ENCODE measurements around the gene ZNF865.

Gene ZNF865

GRCh38 chr19:55626350-55626749 lies 20.9 kb downstream of the ZNF865 start:
- DNase-seq, result no peak

DNA sequence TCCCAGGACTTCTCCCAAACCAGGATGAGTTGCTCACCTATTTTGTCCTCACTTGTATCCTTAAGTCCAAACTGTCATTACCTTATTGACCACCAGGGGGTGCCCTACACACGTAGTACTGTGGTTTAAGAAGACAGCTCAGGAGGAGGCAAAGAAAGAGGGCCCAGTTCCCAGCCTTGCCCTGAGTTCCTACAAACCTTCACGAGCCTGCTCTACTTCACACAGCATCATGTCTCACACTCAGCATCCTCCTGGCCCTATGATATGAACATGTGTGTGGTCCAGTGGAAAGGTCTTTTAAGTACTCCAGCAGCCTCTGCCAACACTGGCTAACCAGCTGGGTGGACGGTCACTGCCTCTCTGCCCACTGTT lies 27.0 kb downstream of the ZNF865 start:
- DNase-seq, result peak; percentile 83

- peak; percentile 8 for DNase-seq
Observed at GRCh38 chr19:55633861-55634260, 28.4 kb downstream of the ZNF865 start.

DNA sequence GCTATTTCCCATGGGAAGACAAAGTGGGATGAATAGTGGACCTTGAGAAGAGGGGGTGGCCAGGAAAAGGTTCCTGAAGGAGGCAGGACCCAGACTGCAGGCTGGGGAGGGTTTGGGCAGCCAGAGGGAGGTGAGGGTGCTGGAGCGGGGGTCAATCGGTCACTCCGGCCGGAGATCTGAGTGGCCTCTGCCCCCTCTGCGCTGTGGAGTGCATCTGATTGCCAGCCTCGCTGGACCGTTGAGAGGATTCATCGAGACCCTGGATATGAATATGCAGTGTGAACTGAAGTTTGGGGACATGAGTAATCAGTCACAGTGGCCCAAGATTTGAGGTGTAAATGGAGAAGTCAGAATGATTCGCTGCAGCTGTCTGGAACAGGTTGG lies 29.9 kb downstream of the ZNF865 start:
- no peak for DNase-seq

DNA sequence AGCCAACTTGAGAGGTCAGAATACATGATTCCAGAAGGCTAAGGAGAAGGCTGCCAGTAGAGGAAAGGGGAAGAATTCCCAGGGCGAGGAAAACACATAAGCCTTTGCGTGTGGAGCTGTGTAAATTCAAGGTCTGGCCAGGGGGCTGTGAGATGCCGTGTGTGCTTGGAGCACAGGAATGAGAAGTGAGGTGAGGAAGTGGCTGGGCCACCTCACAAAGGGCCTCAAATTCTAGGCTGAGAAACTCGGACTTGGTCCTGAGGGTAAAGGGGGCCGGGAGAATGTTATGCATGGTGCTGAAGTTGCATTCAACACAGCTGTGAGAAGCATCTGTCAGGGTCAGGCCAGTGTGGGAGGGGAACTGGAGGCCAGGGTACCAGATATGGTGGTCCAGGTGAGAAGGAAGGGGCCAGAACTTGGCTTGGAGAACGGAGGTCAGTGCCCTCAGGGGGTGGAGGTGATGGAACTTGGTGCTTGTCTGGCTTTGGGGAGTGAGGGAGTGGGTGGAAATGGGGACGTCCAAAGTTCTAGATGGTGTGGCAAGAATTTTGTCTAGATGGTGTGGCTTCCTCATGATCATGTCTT lies 30.5 kb downstream of the ZNF865 start:
- DNase-seq, result no peak

- no peak for DNase-seq
Observed at GRCh38 chr19:55636723-55637122, 31.3 kb downstream of the ZNF865 start.

DNA sequence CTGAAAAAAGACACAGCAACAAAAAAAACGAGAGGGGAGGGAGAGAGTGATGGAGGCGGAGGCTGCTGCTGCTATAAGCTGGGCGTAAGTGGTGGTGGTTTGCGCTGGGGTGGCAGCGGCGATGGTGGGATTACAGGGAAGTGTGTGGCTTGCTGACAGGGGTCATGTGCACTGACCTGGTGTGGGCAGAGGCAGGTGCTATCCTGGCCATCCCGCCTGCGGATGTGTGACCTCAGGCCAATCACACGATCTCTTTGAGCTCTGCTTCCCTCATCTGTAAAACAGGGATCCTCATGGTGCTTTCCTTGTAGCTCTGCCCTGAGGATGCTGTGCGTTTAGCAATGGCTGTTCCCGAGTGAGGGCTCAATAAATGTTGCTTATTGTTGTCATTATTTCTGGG lies 32.1 kb downstream of the ZNF865 start:
- no peak for DNase-seq

- DNase-seq, result peak; percentile 56
Observed at GRCh38 chr19:55638864-55639359, 33.5 kb downstream of the ZNF865 start.

DNA sequence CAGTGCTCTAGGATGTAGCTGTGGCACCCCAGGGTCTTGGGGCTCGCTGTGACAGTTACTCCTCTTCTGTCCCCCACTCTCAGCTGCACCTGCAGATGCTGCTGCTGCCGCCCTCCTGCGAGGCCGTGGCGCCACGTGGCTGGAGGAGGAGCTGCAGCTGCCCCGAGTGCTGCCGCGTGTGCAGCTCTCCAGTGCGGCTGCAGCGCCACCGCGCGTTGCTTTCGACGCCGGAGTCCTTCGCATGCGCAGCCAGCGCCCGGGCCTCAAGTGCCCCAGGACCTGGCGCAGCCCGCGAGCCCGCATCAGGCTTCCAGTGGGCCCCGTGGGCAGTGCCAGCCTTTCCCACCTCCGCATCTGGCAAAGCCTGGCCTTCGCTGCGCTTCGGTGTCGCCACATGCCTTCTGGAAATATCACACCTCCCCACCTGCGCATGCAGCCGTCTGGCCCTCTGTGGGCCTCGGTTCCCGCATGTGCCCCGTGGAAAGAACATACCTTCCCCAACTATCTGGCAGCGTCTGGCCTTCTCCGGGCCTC lies 34.7 kb downstream of the ZNF865 start:
- DNase-seq, result no peak

DNA sequence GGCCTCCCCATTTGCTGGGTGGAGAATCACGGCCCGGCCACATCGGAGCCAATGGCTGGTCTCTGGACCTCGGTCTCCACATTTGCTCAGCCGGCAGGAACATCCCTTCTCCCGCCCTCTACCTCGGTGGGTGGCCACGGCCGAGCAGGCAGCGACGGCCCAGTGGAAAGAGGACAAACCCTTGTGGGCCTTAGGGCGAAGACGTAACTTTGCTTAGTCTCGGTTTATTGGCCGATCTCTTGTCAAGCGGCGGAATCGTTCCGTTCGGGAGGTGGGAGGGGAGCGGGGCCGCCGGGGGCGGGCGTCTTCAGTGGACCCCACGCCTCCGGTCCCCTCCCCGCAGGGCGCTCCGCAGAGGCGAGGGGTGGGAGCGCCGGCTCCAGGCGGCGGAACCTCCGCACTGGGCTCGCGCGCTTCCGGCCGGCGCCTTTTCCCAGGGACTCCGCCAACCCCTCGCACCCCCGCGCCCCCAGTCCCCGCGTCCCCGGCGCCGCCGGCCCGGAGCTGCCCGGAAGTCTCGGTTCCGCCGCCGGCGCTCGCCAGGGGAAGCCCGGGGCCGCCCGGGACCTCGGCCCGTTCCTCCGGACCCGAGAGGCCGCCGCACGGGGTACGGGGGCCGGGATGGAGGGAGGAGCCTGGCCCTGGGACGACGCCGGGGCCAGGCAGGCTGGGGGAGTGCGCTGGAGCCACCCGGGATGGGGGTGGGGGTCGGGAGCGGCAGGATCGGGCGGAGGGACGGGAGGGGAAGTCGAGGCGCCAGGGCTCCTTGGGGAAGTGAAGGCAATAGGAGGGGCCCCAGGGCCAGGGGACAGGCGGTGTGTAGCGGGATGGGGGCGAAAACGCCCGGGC lies 35.4 kb downstream of the ZNF865 start, which contains the start of gene ZNF580:
TSS of gene ZNF580 (plus strand) at position 426 of the 849 bp plus-strand sequence. CDS start 1,507 bp downstream, outside the sequence.
- DNase-seq, result peak; percentile 69

- DNase-seq, result peak; percentile 69
Observed at GRCh38 chr19:55641426-55642152, 36.1 kb downstream of the ZNF865 start.

GRCh38 chr19:55642153-55643002 lies 36.9 kb downstream of the ZNF865 start:
- peak; percentile 53 for DNase-seq

- peak; percentile 85 for DNase-seq
Observed at GRCh38 chr19:55643003-55643886, 37.8 kb downstream of the ZNF865 start, which contains the start of gene ZNF581. ZNF581 (plus strand) TSS chr19:55643649; CDS start chr19:55644572, 923 bp downstream.

GRCh38 chr19:55643887-55644176 lies 38.4 kb downstream of the ZNF865 start:
- no peak for DNase-seq

DNA sequence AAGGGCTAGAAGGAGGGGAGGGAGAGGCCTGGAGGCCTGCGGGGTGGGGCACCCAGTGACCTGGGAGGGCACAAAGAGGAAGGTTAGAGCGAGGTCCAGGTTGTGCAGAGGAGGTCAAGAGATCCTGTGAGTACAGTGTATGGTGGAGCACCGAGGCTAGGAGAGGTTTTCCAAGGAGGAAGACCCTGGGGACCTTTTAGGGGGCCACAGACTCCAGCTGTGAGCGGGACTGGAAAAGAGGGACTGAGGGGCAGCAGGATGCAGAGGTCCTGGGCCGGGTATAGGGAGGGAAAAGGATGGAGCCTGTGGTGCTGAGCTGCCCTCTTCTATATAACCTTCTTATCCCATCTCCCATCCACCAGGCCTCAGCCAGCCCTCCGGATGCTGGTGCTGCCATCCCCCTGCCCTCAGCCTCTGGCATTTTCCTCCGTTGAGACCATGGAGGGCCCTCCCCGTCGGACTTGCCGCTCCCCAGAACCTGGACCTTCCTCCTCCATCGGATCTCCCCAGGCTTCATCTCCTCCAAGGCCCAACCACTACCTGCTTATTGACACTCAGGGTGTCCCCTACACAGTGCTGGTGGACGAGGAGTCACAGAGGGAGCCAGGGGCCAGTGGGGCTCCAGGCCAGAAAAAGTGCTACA lies 38.9 kb downstream of the ZNF865 start:
- peak; percentile 7 for DNase-seq

GRCh38 chr19:55644842-55645511 lies 39.5 kb downstream of the ZNF865 start:
- no peak for DNase-seq

DNA sequence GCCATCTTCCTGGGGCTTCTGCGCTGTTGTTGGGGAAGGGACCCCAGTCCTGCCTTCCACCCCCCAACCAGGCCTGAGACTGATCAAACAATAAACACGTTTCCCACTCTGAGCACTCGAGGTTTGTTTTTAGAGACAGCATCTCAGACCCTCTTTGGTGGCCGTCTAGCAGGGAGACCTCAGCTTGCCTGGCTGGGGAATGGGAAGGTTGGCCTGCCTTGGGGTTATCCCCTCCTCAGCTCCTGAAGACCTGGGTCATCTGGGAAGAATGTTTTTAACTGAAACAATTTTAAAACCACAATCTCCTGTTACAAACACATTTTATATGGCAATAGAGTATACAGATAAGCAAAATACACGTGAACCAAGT lies 40.0 kb downstream of the ZNF865 start:
- DNase-seq, result no peak

DNA sequence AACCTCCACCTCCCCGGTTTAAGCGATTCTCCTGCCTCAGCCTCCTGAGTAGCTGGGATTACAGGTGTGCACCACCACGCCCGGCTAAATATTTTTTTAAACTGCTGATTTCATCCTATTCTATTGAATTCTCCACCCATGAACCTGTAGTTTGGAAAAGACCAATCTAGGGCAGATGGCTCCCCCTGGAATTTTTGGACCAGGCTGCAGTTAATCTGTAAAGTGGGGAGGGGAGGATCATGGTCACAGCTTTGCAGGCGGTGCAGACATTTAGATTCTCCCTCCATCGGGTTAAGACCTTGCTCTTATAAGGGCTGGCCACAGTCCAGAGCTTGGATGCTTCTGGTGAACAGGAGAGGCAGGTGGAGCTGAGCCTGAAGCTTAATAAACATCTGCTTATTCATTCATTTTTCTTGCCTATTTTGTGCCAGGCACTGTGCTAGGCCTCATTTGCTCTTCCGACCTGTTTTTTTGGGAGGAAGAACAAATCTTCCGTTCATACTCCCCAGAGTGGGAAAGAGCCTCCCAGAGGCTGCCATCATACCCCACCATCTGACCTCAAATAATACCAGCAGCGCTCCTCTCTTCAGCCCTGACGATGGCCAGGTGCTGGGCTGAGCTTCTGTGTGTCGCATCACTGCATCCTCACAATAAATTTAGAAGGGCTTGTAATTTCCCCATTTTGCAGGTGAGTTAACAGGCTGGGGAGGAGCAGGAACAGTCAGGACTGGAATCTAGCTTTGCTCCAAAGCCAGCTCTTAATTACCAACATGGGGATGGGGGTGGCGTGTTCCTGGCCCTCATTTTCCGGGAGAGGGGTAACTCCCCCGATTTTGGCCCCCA lies 41.7 kb downstream of the ZNF865 start:
- peak; percentile 43 for DNase-seq
